ENCODE measurements around the gene R3HDM2. TPM values are rescaled to one million over a fixed set of nuclear protein-coding genes. Genes with fewer than 3 reads are reported as not detected.

The R3HDM2 gene
- total RNA-seq, 1 donor from 2014 or later: 32.9 TPM

DNA sequence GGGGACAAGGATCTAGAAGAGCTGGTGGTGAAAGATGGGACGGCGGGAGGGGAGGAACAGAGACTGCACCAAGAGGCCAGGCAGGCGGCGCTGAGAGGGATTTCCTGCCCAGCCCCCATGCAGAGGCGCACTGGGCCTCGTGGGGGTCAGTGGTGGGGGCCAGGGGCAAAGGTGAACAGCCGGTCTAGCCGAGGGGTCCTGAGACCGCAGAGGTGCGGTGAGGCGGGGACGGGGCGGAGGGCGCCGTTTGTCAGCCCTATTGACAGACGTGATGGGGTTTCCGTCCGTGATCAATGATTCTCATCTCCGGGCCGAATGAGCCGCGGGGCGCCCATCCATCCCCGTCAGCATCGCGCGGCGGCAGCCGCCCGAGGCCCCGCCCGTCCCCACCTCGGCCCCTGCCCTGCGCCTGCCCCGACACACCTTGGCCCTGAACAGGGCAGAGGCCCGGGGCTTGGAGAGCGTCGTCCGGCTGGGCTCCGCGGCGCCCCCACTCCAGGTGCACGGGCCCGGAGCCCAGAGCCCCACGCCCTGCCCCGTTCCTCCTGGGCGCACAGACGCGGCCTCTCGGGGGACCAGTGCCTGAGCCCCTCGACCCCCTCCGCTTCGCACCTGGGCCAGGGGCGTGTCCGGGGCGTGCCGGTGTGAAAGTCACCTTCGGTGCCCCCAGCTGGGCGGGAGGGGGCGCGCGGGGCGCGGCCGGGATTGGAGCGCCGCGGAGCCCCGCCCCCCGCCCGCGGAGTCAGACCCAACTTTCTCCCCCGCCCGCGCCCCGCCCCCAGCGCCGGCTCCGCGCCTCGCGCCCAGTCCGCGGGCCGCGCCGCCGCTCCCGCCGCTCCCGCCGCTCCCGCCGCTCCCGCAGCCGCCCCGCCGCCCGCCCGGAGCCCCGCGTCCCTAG lies 214.6 kb downstream of the R3HDM2 start, which contains the start of gene NXPH4:
TSS of gene NXPH4 (plus strand) at position 781 of the 898 bp plus-strand sequence. CDS start 176 bp downstream, outside the sequence.
- DNase-seq: no peak

DNA sequence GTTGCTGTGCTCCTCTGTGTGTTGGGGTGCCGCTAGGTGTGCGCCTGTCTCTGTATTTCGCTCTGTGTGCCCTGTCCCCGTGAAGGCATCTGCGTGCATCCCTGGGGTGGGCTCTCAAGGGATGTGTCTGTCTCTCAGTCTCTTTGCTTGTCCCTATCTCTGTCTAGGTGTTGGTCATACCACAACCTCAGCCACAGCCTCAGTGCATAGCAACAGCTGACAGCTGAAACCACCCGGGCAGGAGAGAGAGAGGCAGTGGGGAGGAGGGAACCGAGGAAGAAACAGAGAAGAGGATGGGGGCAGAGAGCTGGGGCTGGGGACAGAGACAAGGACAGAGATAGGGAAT lies 215.2 kb downstream of the R3HDM2 start:
- no peak for DNase-seq

DNA sequence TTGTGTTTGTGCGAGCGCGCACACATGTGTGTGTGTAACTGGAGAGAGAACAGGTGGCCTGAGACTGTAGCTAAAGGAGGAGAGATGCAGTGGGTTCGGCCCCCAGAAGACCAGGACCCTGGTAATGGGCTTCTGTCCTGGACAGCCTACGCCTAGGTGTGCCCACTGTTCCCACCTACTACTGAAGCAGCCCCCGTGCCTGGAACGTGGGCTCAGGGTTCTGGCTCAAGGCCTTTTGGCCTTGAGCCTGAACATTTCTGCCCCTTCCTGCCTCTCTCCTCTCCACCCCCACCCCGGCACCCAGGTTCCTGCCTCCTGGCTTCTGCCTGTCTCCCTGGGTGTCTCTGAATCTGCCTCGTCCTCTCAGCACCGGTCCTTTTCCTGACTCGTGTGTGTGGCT lies 215.8 kb downstream of the R3HDM2 start:
- no peak for DNase-seq

DNA sequence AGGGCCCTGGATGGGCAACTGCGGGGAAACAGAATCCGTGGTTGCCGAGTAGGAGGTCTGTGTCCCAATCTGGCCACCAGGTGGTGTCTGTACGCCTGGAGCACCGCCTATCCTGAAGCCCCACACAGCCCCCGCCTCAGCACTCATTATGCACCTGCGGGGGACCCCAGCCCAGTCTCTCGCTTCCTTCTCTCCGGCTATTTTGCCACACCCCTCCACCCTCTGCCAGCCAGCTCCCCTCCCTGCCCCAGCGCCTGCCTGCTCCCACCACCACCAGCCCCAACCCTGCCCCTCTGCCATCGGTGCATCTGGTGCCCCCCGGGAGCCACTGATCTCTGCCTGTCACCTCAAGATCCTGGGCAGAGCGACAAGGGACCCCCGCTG lies 216.5 kb downstream of the R3HDM2 start:
- DNase-seq: no peak

DNA sequence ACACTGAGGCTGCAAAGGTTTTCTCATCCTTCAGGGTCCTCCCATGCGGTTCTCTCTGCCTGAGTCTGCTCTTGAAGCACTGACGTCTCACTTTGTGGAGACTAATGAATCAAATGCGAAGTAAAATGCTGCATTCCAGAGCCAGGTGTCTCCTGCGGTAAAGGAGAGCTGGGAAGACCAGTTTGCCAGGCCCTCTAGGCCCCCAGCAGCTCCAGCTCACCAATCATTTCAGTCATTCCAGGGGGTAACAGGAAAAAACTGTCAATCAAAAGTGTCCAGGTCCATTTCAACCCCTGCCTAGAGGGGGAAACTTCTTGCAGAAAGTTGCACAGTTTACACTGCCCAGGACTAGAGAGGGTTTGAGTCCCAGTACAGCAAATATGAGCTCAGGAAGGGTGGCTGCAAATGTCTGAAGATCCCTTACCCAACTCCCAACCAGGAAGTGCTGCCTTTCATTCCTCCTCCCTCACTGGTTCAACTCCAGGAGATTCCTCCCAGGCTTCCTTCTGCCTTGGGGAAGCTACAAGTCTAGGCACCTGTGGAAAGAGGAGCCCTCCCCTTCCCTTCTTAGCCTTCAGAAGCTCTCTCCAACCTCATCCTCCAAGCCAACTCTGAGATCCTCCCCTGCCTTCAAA lies 217.0 kb downstream of the R3HDM2 start:
- DNase-seq: peak; percentile 55

DNA sequence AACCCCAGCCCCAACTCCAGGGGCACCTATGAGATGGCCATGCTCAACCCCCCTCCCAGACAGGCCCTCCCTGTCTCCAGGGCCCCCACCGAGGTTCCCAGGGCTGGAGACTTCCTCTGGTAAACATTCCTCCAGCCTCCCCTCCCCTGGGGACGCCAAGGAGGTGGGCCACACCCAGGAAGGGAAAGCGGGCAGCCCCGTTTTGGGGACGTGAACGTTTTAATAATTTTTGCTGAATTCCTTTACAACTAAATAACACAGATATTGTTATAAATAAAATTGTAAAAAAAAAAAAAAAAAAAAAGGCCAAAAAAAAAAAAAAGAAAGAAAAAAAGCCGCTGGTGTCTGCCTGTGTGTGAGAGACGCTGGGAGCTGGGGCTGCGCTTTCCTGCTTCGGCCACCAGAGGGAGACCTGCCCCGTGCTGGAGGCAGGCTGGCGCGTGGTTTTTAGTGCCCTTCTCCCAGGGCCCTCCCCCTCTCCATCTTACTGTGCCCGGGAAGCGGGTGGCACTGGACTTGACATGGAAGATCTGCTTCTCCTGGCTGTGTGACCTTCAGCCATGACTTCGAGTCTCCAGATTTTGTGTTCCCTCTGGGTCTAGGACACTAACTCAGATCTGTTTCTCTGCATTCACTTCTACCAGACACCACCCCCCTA lies 217.7 kb downstream of the R3HDM2 start:
- DNase-seq: peak; percentile 82

DNA sequence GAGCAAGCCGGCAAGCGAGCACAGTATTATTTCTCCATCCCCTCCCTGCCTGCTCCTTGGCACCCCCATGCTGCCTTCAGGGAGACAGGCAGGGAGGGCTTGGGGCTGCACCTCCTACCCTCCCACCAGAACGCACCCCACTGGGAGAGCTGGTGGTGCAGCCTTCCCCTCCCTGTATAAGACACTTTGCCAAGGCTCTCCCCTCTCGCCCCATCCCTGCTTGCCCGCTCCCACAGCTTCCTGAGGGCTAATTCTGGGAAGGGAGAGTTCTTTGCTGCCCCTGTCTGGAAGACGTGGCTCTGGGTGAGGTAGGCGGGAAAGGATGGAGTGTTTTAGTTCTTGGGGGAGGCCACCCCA lies 218.2 kb downstream of the R3HDM2 start:
- no peak for DNase-seq

DNA sequence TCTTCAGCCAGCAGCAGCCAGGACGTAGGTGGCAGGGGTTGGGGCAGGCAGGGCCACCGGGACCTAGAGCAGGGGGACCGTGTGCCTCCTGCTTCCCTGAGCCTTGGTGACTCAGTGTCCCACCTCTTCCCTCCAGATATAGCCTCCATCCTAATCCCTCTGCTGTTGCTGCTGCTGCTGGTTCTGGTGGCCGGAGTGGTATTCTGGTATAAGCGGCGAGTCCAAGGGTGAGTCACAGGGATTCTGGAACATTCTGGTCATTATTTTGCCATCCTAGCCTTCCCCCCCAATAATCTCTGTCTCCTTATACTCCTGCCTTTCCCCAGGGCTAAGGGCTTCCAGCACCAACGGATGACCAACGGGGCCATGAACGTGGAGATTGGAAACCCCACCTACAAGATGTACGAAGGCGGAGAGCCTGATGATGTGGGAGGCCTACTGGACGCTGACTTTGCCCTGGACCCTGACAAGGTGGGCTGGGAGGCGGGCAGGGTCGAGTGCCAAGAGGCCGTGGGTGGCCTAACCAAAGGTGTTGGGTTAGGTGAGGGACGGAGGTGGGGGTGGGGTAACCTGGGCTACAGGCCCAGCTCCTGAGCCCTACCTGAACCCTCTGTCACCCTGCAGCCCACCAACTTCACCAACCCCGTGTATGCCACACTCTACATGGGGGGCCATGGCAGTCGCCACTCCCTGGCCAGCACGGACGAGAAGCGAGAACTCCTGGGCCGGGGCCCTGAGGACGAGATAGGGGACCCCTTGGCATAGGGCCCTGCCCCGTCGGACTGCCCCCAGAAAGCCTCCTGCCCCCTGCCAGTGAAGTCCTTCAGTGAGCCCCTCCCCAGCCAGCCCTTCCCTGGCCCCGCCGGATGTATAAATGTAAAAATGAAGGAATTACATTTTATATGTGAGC lies 218.8 kb downstream of the R3HDM2 start:
- DNase-seq: no peak

DNA sequence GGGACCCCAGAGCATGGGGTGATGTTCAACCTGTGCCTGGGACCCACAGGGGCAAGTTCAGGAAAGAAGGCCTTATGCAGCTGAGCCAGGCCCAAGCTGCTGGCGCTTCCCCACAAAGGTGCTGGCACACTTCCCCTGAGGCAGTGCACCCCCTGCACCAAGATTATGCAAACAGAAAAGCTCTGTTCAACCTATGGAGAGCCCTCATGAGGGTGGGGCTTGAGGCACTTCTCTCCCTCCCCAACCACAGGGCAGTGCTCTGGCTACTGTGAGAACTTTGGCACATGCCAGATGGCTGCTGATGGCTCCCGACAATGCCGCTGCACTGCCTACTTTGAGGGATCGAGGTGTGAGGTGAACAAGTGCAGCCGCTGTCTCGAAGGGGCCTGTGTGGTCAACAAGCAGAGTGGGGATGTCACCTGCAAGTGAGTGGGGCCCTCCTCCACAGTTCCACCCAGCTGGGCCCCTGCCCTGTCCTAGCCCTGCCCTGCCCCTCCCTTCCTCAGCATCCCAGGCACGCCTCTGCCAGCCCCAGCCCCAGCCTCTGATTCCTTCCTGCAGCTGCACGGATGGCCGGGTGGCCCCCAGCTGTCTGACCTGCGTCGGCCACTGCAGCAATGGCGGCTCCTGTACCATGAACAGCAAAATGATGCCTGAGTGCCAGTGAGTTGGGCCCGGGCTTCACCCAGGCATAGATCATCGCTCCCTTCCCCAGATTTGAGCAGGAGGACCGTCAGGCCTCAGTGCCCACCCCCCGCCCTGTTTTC lies 219.7 kb downstream of the R3HDM2 start:
- DNase-seq: no peak

DNA sequence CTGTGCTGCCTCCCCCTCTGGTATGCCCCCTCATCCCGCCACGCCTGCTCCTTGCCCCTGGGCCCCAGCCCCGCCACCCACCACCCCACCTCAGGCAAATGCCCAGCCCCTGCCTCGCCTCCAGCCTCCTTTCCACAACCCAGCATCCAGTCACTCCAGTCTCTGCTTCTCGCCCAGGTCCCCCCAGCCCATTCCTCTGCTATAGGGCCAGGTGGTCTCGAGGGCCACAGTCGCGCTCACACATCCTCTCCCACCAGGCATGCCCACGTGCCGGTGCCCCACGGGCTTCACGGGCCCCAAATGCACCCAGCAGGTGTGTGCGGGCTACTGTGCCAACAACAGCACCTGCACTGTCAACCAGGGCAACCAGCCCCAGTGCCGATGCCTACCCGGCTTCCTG lies 220.4 kb downstream of the R3HDM2 start:
- no peak for DNase-seq

DNA sequence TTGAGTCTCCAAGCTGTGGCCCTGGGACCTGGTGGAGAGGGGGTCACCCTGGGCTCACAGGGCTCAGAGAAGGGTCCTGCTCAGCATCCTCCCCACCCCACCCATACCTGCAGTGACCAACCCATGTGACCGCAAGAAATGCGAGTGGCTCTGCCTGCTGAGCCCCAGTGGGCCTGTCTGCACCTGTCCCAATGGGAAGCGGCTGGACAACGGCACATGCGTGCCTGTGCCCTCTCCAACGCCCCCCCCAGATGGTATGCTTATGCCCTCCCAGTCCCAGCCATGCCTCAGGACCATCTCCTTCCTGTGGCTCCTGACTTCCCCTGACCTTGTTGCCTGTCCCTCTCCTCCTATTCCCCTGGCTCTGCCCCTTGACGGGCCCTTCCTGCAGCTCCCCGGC lies 220.9 kb downstream of the R3HDM2 start:
- no peak for DNase-seq

DNA sequence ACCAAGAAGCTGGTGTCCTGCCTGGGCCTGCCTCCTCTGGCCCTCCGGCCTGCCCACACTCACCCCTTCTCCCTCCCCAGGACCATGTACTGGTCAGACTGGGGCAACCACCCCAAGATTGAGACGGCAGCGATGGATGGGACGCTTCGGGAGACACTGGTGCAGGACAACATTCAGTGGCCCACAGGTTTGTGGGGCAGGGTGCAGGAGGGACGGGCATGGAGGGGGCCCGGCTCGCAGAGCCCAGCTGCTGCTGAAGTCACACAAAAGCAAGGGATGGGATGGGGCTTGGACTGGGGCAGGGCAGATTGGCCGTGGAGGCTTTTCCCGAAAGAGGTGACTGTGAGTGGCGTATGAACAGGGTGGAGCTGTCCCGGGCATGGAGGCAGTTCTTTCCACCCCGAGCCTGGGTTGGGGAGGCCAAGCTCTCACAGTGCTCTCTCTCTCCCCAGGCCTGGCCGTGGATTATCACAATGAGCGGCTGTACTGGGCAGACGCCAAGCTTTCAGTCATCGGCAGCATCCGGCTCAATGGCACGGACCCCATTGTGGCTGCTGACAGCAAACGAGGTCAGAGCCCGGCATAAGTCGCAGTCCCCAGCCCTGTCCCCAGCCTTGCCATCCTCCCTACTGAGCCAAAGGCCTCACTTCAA lies 222.1 kb downstream of the R3HDM2 start:
- DNase-seq: no peak

DNA sequence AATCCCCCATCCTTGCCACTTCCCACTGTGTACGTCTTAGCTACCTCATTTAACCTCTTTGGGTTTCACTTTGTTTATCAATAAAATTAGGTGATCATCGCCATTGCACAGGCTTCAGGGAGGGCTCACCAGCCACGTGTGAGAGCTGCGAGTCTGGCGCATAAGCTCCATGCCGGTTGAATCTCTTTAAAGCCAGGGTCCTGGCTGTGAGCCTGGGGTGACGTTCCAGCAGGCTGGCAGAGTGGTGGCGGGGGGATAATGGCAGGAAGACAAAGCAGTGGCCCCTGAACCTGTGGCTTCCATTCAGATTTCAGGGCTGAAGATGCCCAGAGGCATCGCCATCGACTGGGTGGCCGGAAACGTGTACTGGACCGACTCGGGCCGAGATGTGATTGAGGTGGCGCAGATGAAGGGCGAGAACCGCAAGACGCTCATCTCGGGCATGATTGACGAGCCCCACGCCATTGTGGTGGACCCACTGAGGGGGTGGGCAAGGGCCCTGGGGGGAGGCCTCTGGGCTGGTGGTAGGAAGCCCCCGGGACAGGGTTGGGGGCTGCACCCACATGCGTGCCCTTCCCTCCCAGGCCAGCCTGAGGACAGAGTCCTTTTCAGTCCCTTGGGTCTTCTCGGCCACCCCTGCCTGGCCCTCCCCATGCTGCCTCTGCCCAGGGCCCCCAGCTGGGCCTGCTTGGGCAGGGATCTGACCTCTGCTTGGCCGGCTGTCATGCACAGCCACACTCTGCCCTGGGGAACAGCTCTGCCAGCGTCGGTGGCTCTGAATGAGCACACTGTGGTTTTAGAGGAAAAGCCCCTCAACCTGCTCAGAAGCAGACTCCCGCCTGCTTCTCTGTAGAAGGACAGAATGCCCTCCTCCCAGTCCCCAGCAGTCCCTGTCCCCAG lies 222.9 kb downstream of the R3HDM2 start:
- DNase-seq: no peak

DNA sequence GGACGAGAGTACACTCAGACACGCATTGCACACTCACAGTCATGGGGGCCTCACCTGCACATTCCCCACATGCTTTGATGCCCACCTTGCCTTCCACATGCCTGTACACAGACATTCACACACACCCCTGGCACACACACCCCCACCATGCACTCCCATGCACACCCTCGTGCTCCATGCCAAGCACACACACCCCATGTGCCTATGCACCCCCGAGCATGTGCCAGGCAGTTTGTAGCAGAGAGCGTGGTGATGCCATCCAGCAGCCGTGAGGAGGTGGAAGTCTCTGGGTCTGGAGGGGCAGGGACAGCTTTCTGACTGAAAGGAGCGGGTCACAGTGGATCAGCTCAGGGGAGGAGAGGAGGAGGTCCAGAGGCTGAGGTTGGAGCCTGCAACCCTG lies 224.9 kb downstream of the R3HDM2 start:
- no peak for DNase-seq

DNA sequence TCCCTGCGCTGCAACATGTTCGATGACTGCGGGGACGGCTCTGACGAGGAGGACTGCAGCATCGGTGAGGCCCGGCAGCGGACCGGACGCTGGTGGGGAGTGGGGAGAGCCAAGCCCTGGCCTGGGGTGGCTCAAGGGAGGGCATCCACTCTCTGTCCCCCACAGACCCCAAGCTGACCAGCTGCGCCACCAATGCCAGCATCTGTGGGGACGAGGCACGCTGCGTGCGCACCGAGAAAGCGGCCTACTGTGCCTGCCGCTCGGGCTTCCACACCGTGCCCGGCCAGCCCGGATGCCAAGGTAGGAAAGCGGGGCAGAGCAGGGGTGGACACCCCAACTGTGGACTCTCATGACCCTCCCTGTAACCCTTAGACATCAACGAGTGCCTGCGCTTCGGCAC lies 225.7 kb downstream of the R3HDM2 start:
- DNase-seq: no peak

DNA sequence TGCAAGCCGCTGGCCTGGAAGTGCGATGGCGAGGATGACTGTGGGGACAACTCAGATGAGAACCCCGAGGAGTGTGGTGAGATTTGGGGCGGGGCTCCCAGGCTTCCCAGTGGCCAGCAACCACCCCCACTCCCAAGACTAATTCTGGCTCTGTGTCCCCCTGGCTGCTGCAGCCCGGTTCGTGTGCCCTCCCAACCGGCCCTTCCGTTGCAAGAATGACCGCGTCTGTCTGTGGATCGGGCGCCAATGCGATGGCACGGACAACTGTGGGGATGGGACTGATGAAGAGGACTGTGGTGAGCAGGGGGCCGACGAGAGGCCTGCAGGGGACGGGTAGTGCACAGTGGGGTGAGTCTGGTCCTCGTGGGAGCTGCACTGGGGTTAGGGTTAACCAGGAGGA lies 226.4 kb downstream of the R3HDM2 start:
- no peak for DNase-seq

DNA sequence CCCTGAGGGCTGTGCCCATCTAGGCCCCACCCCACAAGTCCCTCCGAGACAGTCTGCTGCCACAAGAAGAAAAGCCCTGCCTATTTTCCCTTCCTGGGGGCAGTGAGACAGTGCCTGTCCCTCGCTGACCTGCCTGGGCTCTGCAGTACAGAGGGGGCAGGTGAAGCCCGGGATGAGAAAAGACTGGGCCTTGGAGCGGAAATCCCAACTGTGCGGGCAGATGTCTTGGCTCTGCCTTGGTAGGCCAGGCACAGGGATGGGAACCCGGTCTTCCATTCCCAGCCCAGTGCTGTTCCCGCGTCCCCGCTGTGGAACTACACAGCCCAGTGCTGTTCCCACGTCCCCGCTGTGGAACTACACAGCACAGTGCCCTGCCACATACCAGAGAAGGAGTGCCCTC lies 227.1 kb downstream of the R3HDM2 start:
- no peak for DNase-seq

Measured in skin of body (tissue), 2 donors.